ENCODE results near the gene CCDC9B. TPM values are rescaled to one million over a fixed set of nuclear protein-coding genes. Genes with fewer than 3 reads are reported as not detected.

CCDC9B gene
- total RNA-seq, 1 donor from 2014 or later: 9.8 TPM

- H3K4me1 Mint-ChIP-seq (ENCODE audit: low read depth, unreplicated experiment): peaks cover 43% of the 10 kb centered on the region
- H3K4me2 ChIP-seq (ENCODE audit: low read length): peak overlapping the region; percentile 90
- FAIRE-seq: no peak
Measured at GRCh38 chr15:40337597-40337996, 3.1 kb downstream of the CCDC9B start.

GRCh38 chr15:40336744-40337122 is 4.0 kb downstream of the CCDC9B start:
- no peaks in the 10 kb centered on the region for H3K27me3 ChIP-seq (ENCODE audit: insufficient read depth, low read length)
- FAIRE-seq (no peak), DNase-seq (ENCODE audit: low read depth) (no peak)
- H3K27me3 Mint-ChIP-seq (ENCODE audit: low read depth, unreplicated experiment): no peaks in the 10 kb centered on the region
- peaks cover 2% of the 10 kb centered on the region for H3K9me3 Mint-ChIP-seq (ENCODE audit: unreplicated experiment)
- H3K4me3 Mint-ChIP-seq (ENCODE audit: unreplicated experiment): no peak overlapping the region
- peaks cover 59% of the 10 kb centered on the region for H3K4me1 ChIP-seq (ENCODE audit: insufficient read depth, low read length)
- no peaks in the 10 kb centered on the region for H3K9me3 ChIP-seq (ENCODE audit: insufficient read depth, low read depth, low read length)
- H2AFZ ChIP-seq (ENCODE audit: low read depth, low read length): no peak overlapping the region
- H3K36me3 Mint-ChIP-seq (ENCODE audit: low read depth, unreplicated experiment): peaks cover 8% of the 10 kb centered on the region
- no peak overlapping the region for H3K27ac ChIP-seq (ENCODE audit: low read depth, low read length)
- H3K4me3 ChIP-seq (ENCODE audit: insufficient read depth, low read depth, low read length): no peak overlapping the region
- H3K9ac ChIP-seq (ENCODE audit: low read length): peak overlapping the region; percentile 15
- H3K36me3 ChIP-seq (ENCODE audit: insufficient read depth, low read length): peaks cover 3% of the 10 kb centered on the region
- H3K79me2 ChIP-seq (ENCODE audit: insufficient read depth, low read length): peaks cover 36% of the 10 kb centered on the region
- no peak overlapping the region for H3K4me2 ChIP-seq (ENCODE audit: low read length)
- TF ChIP-seq EZH2 (IDR thresholded peaks at IDR 0.05; ENCODE audit: insufficient read depth, low read length) (no peak), CTCF (IDR thresholded peaks at IDR 0.05; ENCODE audit: insufficient read depth, low read depth, low read length) (no peak)
- H3K4me1 Mint-ChIP-seq (ENCODE audit: low read depth, unreplicated experiment): peaks cover 40% of the 10 kb centered on the region
- H4K20me1 ChIP-seq (ENCODE audit: insufficient read depth, low read length): peaks cover 10% of the 10 kb centered on the region
- peak overlapping the region; percentile 66 for H3K27ac Mint-ChIP-seq (ENCODE audit: unreplicated experiment)

More at GRCh38 chr15:40337597-40337996, 3.1 kb downstream of the CCDC9B start:
- Mint-ChIP-seq H3K9me3 (ENCODE audit: unreplicated experiment) (peaks cover 2% of the 10 kb centered on the region), H3K4me3 (ENCODE audit: unreplicated experiment) (peak overlapping the region; percentile 23), H3K27me3 (ENCODE audit: low read depth, unreplicated experiment) (no peaks in the 10 kb centered on the region), H3K36me3 (ENCODE audit: low read depth, unreplicated experiment) (peaks cover 4% of the 10 kb centered on the region), H3K27ac (ENCODE audit: unreplicated experiment) (no peak overlapping the region)
- DNase-seq (ENCODE audit: low read depth): no peak
- H3K4me1 ChIP-seq (ENCODE audit: insufficient read depth, low read length): peaks cover 65% of the 10 kb centered on the region
- H3K9ac ChIP-seq (ENCODE audit: low read length): peak overlapping the region; percentile 92
- peaks cover 3% of the 10 kb centered on the region for H3K36me3 ChIP-seq (ENCODE audit: insufficient read depth, low read length)
- peaks cover 10% of the 10 kb centered on the region for H4K20me1 ChIP-seq (ENCODE audit: insufficient read depth, low read length)
- H3K9me3 ChIP-seq (ENCODE audit: insufficient read depth, low read depth, low read length): no peaks in the 10 kb centered on the region
- H3K27me3 ChIP-seq (ENCODE audit: insufficient read depth, low read length): no peaks in the 10 kb centered on the region
- TF ChIP-seq CTCF (IDR thresholded peaks at IDR 0.05; ENCODE audit: insufficient read depth, low read depth, low read length): no peak
- H2AFZ ChIP-seq (ENCODE audit: low read depth, low read length): peak overlapping the region; percentile 41
- H3K79me2 ChIP-seq (ENCODE audit: insufficient read depth, low read length): peaks cover 36% of the 10 kb centered on the region
- H3K27ac ChIP-seq (ENCODE audit: low read depth, low read length): peak overlapping the region; percentile 99
- H3K4me3 ChIP-seq (ENCODE audit: insufficient read depth, low read depth, low read length): peak overlapping the region; percentile 68

- no peak for FAIRE-seq
Measured at GRCh38 chr15:40335938-40336743, 4.6 kb downstream of the CCDC9B start.

More at GRCh38 chr15:40335938-40336743, 4.6 kb downstream of the CCDC9B start:
- Histone ChIP-seq H3K27me3 (ENCODE audit: insufficient read depth, low read length) (no peaks in the 10 kb centered on the region), H3K4me2 (ENCODE audit: low read length) (no peak overlapping the region), H3K4me3 (ENCODE audit: insufficient read depth, low read depth, low read length) (no peak overlapping the region), H3K79me2 (ENCODE audit: insufficient read depth, low read length) (peaks cover 36% of the 10 kb centered on the region), H4K20me1 (ENCODE audit: insufficient read depth, low read length) (peaks cover 10% of the 10 kb centered on the region), H3K9ac (ENCODE audit: low read length) (peak overlapping the region; percentile 15), H2AFZ (ENCODE audit: low read depth, low read length) (no peak overlapping the region), H3K36me3 (ENCODE audit: insufficient read depth, low read length) (peaks cover 3% of the 10 kb centered on the region), H3K4me1 (ENCODE audit: insufficient read depth, low read length) (peaks cover 55% of the 10 kb centered on the region), H3K9me3 (ENCODE audit: insufficient read depth, low read depth, low read length) (no peaks in the 10 kb centered on the region), H3K27ac (ENCODE audit: low read depth, low read length) (no peak overlapping the region)
- no peak overlapping the region for H3K27ac Mint-ChIP-seq (ENCODE audit: unreplicated experiment)
- peaks cover 8% of the 10 kb centered on the region for H3K36me3 Mint-ChIP-seq (ENCODE audit: low read depth, unreplicated experiment)
- peaks cover 2% of the 10 kb centered on the region for H3K9me3 Mint-ChIP-seq (ENCODE audit: unreplicated experiment)
- no peak for DNase-seq (ENCODE audit: low read depth)
- H3K27me3 Mint-ChIP-seq (ENCODE audit: low read depth, unreplicated experiment): no peaks in the 10 kb centered on the region
- H3K4me1 Mint-ChIP-seq (ENCODE audit: low read depth, unreplicated experiment): peaks cover 39% of the 10 kb centered on the region
- H3K4me3 Mint-ChIP-seq (ENCODE audit: unreplicated experiment): no peak overlapping the region
- TF ChIP-seq EZH2 (IDR thresholded peaks at IDR 0.05; ENCODE audit: insufficient read depth, low read length) (no peak), CTCF (IDR thresholded peaks at IDR 0.05; ENCODE audit: insufficient read depth, low read depth, low read length) (no peak)

Measured in astrocyte (in vitro differentiated cells and primary cell).